ENCODE results near the gene NACC1.

GRCh38 chr19:13087795-13088537 lies 30.1 kb upstream of the NACC1 start:
- TF ChIP-seq CTCF (IDR thresholded peaks at IDR 0.05; ENCODE audit: insufficient read depth, low read length) (no peak), GABPA (IDR thresholded peaks at IDR 0.05; ENCODE audit: low read depth) (no peak), POLR2AphosphoS5 (IDR thresholded peaks at IDR 0.05; ENCODE audit: low read depth) (no peak), REST (IDR thresholded peaks at IDR 0.05; ENCODE audit: insufficient replicate concordance, low read depth) (no peak)
